GM19397 (cell line): ENCODE results near the gene SMIM26.

Experiments
- ATAC-seq: cut with Tn5 transposase; IDR thresholded peaks from one replicate; pipeline ENCODE4 v1.9.1; 2021; ENCODE audit warnings: mild to moderate bottlenecking, moderate library complexity; ENCODE audit not compliant: unreplicated experiment

The SMIM26 gene

GRCh38 chr20:18578581-18578980 is 11.3 kb downstream of the SMIM26 start:
- no peak for ATAC-seq

- ATAC-seq: no peak
Observed at GRCh38 chr20:18580012-18580411, 12.8 kb downstream of the SMIM26 start.

GRCh38 chr20:18585134-18585533 is 17.9 kb downstream of the SMIM26 start:
- ATAC-seq: no peak

- ATAC-seq: peak; percentile 87
Observed at GRCh38 chr20:18587665-18588573, 20.7 kb downstream of the SMIM26 start, which contains the start of gene DTD1. DTD1 (plus strand) TSS chr20:18588054; CDS start chr20:18588073, 19 bp downstream.

- ATAC-seq: no peak
Observed at GRCh38 chr20:18588574-18588933, 21.3 kb downstream of the SMIM26 start.

- ATAC-seq: no peak
Observed at GRCh38 chr20:18589941-18590674, 22.9 kb downstream of the SMIM26 start.

GRCh38 chr20:18596270-18596669 is 29.0 kb downstream of the SMIM26 start:
- ATAC-seq: no peak

- no peak for ATAC-seq
Observed at GRCh38 chr20:18609741-18610140, 42.5 kb downstream of the SMIM26 start.

- ATAC-seq: no peak
Observed at GRCh38 chr20:18611492-18611891, 44.3 kb downstream of the SMIM26 start.

- ATAC-seq: no peak
Observed at GRCh38 chr20:18613553-18613952, 46.3 kb downstream of the SMIM26 start.

- no peak for ATAC-seq
Observed at GRCh38 chr20:18614244-18614643, 47.0 kb downstream of the SMIM26 start.

- no peak for ATAC-seq
Observed at GRCh38 chr20:18615020-18615650, 47.9 kb downstream of the SMIM26 start.
